LNCAP (cell line): ENCODE measurements around the gene CAD.

Experiments used
- TF ChIP-seq, protein P1 (sequence below): fragments of 450-650 bp; IDR thresholded peaks from 2 replicates; pipeline ENCODE4 v1.5.1; 2017; ENCODE audit warnings: mild to moderate bottlenecking

CAD gene

DNA sequence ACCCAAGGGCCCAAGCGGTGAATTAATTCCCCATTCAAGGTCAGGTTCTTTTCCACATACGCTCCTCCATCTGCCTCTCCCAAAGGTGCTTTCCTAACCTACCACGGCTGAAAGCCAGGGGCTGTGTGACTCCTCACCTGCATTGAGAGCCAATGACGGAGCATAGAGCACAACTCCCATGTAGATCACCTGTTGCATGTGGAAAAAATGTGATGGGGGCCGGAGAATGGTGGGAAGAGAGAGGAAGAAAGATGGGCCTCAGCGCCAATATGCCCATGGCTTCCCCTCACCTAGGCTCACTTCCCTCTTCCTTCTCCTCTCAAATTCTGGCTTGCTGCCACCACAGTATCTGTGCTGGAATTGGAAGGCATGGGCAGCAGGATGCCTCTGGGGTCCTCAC, 10.8 kb upstream of the CAD start:
- TF ChIP-seq, protein P1, sequence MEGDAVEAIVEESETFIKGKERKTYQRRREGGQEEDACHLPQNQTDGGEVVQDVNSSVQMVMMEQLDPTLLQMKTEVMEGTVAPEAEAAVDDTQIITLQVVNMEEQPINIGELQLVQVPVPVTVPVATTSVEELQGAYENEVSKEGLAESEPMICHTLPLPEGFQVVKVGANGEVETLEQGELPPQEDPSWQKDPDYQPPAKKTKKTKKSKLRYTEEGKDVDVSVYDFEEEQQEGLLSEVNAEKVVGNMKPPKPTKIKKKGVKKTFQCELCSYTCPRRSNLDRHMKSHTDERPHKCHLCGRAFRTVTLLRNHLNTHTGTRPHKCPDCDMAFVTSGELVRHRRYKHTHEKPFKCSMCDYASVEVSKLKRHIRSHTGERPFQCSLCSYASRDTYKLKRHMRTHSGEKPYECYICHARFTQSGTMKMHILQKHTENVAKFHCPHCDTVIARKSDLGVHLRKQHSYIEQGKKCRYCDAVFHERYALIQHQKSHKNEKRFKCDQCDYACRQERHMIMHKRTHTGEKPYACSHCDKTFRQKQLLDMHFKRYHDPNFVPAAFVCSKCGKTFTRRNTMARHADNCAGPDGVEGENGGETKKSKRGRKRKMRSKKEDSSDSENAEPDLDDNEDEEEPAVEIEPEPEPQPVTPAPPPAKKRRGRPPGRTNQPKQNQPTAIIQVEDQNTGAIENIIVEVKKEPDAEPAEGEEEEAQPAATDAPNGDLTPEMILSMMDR = no peak

DNA sequence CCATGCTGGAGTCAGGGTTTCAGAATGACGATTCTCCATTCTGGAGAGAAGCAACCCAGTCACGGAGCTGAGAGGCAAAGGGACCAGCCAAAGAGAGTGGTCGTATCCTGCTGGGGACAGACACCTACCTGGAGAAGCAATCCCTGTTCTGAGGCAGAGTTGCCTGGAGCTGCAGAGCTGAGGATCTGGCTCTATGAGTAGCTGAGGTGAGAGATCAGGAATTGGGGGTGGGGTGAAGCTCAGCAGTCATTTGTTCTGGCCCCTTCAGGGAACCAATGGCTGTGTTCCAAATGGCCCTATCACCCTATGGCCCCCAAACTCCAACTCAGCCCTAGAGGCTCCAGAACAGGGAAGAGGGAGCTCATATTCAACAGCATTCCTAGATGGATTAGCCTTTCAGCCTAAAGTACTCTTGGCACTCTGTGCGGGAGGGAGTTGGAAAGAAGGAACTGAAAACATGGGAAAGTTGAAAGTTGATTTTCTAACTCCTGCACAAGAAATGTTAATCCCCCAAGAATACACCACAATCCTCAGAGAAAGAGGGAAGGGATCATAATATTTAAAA, 8.6 kb upstream of the CAD start:
- TF ChIP-seq, protein P1 = no peak

DNA sequence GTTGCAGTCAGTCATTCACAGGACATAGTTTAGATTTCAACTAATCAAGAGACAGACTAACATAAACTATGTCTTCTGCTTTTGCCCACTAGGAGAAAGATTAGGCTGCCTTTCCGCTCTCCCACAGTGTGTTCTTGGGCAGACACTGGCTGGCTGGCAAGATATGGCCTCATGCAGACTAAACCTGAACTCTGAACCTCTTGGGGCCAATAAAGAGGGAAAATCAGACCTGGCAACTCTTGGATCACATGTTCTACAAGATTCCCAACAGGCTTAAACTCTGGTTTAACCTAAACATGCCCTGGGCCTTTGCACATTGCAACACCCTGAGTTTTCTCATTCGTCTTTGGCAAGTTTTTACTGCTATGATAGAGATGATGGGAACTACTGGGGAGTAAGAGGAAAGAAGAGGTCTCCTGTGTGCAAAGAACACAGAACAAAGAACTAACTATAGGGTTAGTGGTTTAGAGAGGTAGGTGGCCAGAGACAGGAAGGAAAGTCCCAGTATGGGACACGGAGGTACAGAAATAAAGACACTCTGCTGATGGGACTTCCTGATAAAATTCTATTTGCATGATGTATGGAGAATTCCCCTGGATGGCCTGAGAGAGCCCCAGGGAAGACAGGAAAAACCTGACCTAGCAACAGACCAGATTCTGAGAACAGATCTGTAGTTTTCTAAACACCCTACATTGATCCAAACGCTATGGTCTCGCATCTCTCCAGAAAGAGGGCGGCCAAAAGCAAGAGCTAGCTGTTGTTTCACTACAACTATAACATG, 7.4 kb upstream of the CAD start:
- TF ChIP-seq, protein P1 = no peak

DNA sequence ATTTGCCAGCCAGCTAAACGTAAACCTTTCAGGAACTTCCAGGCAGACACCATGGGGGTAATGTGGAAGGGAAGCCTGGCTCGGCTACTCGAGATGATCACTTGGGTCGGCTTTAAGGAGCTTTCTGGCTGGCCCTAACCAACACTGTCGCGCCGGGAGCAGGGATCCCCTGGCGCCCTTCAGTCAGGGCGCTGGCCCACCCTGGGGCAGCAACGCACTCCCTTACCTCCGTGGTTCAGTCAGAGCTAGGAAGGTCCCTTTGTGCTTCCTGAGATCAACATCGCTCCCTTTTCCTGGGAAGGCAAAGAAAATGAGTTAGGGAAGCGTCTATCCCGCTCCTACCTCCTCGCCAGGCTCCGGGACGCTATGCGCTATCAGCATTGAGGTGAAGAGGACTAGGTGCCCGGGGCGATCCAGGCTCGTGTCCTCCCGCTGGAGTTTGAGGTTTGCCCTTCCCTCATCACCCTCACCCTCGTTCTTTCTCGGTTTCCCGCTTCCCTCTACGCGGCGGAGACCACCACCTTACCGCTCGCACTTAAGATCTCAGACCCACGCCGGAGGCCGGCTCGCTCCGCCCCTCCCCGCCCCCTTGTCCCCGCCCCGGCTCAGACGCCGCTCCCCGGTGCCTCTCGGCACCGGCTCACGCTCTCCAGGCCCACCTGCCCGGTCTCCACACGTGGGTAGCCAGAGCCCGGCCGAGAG, 5.8 kb upstream of the CAD start:
- TF ChIP-seq, protein P1 = no peak

DNA sequence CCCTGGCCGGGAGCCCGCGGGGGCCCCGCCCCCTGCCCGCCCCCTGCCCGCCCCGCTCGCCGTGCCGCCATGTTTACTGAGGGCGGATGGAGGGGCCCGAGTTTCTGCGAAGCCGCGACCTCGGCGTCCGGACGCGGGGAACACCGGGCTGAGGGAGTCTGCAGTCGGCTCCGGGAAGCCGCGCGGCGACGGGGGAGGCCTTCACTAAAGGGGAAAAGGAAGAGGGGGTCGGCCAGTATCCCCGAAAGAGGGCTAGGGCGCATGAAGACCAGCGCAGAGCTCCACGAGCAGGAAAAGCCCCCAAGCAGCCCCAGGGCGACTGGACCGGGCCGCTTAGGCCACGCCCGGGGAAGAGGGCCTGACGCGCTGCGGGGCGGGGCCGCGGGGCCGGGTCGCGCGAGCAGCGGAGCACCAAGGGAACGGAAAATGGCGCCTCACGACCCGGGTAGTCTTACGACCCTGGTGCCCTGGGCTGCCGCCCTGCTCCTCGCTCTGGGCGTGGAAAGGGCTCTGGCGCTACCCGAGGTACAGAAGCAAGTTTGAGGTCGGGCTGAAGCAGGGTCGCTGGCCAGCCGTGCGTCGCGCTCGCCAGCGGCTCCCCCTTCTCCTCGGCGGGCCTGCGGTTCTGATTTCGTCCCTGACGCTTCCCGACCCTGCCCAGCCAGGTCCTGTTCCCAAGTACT, 5.1 kb upstream of the CAD start, which contains the start of the genes ATRAID and SLC5A6:
TSS of gene ATRAID (plus strand) at position 99 of the 683 bp plus-strand sequence. CDS start at position 427, 328 bp downstream.
TSS of gene SLC5A6 (minus strand) at position 326 of the 683 bp plus-strand sequence. CDS start 4,618 bp downstream, outside the sequence.
- TF ChIP-seq, protein P1 = no peak

DNA sequence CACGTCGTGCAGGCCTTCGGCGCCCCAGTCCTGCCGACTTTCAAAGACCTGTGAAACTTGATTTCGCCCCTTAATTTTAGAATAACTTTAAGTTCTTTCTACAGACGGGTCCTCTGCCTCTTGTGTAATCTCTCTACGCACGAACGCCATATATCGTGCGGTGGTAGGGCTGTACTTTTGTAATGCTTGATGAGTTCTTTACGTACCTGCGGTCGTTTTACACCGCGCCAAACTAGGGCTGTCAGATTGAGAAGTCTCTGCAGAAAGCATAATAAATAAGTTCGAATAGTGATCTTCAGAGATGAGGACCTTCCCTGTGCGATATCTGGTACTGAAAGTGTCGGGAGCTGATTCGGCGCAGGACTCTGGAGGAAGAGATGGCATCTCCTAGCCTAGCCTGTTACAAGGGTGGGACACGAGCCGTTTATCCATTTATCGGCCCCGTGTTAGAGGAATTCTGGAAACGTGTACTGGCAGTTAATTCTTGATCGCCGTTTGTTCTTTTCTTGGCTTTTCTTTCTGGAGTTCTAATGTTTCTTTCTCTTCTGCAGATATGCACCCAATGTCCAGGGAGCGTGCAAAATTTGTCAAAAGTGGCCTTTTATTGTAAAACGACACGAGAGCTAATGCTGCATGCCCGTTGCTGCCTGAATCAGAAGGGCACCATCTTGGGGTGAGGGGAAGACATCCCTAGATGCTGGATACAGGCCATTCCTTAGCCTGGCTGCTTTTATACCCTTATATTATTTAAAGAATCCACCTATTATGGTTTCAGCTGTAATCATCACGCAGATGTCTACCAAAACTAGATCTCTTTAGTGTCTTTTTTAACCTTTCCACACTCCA, 4.3 kb upstream of the CAD start:
- TF ChIP-seq, protein P1 = no peak
